ENCODE measurements around the gene RAI1.

RAI1 gene

DNA sequence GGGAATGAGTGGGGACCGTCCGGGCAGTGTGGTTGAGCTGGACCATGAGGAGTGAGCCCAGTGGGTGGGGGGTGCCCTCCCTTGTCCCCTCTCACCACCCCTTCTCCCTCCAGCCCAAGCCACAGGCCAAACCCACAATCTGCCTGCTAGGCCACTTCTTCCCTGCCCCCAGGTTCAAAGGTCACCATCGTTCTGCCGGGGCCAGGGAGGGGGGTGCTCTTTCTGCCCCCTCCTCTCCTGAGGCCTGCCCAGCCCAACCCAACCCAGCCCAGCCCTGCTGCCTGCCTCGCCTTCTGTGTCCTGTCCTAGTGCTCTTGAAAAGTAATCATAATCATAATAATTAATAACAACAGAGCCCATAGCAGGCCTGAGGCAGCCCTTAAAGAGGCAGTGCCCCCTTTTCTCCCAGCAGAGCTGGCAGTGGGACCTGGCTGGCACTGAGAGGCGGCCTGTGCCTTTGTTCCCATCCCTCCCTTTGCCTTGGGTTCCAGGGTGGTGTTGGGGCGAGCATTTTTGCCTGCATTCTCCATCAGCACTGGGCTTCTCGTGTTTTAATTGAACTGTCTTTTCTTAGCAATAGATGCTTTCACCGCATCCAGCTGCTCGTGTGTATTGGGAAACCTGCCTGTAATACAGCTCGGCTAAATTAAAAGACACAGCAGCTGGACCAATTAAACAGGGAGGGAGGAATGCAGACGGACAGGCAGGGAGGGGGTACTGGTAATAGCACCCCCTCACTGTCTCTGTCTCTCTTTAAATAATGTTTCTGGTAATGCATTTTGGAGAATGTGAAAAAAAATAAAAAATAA, 108.8 kb downstream of the RAI1 start:
- no peak for DNase-seq

DNA sequence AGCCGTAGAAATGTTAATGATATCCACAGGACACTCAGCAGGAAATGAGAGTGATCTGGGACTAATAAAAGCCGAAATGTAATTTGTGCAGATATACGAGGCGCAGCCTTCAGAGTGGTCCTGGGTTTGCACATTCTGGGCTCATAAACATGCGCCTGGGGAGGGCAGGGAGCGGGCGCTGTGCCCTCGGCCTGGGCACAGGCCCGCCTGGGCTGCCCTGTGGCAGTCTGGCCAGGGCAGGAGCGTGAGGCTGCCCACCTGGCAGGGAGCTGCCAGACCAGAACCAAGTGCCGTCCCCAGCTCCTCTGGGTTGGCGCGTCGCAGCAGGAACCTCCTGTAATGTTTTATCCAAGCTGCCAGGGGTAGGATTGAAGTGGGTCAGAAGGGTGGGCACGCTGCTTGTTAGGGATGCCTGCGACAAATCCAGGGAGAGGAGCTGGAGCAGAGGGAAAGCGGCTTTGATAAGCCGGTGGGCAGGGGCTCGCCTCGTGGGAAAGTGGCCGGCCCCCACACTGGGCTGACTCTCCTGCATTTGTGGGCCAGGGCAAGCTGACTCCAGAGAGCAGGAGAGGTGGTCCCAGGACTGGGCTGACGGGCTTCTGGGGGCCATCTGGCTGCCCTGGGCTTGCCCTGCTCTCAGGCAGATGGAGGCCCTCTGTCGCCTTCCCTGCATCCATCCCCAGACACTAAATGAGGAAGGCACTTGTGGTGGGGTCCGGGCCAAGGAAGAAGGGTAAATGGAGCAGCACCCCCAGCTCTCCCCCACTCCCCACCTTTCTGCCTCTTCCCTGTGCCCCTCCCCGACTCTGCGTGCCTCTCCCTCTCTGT, 109.6 kb downstream of the RAI1 start:
- peak; percentile 46 for DNase-seq

DNA sequence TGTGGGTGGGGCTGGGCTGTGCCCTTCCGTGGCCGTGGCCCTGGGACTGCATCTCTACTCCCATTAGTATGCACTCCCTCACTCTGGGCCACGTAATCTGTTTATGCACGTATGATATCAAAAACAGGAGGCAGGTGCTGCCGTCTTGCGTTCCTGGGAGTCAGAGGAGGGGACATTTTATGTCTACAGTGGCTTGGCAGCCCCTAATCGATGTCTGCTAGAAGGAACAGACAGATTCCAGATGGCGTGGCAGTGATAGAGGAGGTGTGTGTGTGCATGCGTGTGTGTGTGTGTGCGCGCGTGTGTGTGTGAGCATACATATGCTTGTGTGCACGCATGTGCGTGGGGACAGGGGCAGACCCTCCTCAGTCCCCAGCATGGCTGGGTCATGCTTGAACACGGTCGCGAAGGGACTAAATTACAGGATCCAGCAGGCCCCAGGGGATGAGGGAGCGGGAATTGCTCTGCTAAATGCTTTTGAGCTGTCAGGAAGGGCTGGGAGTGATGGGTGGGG, 110.8 kb downstream of the RAI1 start:
- DNase-seq: no peak

DNA sequence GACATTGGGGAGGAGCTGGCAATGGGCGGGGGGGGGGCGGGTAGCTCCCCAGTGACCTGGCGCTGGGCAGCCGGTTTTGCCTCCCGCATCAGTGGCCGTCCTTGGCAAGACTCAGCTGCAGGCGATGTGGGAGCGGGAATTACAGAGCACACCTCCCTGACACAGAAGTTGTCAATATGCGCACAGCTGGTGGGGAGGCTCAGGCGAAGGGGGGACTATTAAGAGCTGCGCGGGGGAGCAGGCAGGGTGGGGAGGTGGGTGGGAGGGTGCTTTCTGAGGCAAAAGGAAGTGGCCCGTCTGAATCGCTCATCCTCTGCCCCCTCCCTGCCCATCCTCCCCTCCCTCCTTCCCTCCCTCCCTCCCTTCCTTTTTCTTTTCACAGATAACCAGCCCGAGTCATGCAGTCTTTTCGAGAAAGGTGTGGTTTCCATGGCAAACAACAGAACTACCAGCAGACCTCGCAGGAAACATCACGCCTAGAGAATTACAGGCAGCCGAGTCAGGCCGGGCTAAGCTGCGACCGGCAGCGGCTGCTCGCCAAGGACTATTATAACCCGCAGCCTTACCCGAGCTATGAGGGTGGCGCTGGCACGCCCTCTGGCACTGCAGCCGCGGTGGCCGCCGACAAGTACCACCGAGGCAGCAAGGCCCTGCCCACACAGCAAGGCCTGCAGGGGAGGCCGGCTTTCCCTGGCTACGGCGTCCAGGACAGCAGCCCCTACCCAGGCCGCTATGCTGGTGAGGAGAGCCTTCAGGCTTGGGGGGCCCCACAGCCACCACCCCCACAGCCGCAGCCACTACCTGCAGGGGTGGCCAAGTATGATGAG, 111.5 kb downstream of the RAI1 start:
- DNase-seq: peak; percentile 14

- DNase-seq: no peak
These were observed 112.3 kb downstream of the RAI1 start for GRCh38 chr17:17793378-17794214.

DNA sequence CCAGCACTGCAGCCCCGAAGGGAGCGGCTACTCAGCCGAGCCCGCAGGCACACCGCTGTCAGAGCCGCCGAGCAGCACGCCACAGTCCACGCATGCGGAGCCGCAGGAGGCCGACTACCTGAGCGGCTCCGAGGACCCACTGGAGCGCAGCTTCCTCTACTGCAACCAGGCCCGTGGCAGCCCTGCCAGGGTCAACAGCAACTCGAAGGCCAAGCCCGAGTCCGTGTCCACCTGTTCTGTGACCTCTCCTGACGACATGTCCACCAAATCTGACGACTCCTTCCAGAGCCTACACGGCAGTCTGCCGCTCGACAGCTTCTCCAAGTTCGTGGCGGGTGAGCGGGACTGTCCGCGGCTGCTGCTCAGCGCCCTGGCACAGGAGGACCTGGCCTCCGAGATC, 113.1 kb downstream of the RAI1 start:
- DNase-seq: no peak

DNA sequence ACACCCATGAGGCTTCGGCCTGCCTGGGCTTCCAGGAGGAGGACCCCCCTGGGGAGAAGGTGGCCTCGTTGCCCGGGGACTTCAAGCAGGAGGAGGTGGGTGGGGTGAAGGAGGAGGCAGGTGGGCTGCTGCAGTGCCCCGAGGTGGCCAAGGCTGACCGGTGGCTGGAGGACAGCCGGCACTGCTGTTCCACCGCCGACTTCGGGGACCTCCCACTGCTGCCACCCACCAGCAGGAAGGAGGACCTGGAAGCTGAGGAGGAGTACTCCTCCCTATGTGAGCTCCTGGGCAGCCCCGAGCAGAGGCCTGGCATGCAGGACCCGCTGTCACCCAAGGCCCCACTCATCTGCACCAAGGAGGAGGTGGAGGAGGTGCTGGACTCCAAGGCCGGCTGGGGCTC, 114.0 kb downstream of the RAI1 start:
- DNase-seq: no peak

- no peak for DNase-seq
These were observed 114.9 kb downstream of the RAI1 start for GRCh38 chr17:17795946-17796786.

DNA sequence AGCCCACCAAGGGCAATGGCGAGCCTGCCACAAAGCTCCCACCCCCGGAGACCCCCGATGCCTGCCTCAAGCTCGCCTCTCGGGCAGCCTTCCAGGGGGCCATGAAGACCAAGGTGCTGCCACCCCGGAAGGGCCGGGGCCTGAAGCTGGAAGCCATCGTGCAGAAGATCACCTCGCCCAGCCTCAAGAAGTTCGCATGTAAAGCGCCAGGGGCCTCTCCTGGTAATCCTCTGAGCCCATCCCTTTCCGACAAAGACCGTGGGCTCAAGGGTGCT, 115.5 kb downstream of the RAI1 start:
- no peak for DNase-seq

DNA sequence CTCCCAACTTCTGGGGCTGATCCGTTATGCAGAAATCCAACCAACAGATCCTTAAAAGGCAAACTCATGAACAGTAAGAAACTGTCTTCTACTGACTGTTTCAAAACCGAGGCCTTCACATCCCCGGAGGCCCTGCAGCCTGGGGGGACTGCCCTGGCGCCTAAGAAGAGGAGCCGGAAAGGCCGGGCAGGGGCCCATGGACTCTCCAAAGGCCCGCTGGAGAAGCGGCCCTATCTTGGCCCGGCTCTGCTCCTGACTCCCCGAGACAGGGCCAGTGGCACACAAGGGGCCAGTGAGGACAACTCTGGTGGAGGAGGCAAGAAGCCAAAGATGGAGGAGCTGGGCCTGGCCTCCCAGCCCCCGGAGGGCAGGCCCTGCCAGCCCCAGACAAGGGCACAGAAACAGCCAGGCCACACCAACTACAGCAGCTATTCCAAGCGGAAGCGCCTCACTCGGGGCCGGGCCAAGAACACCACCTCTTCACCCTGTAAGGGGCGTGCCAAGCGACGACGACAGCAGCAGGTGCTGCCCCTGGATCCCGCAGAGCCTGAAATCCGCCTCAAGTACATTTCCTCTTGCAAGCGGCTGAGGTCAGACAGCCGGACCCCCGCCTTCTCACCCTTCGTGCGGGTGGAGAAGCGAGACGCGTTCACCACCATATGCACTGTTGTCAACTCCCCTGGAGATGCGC, 116.0 kb downstream of the RAI1 start:
- DNase-seq: no peak

- DNase-seq: no peak
These were observed 116.8 kb downstream of the RAI1 start for GRCh38 chr17:17798010-17798556.

DNA sequence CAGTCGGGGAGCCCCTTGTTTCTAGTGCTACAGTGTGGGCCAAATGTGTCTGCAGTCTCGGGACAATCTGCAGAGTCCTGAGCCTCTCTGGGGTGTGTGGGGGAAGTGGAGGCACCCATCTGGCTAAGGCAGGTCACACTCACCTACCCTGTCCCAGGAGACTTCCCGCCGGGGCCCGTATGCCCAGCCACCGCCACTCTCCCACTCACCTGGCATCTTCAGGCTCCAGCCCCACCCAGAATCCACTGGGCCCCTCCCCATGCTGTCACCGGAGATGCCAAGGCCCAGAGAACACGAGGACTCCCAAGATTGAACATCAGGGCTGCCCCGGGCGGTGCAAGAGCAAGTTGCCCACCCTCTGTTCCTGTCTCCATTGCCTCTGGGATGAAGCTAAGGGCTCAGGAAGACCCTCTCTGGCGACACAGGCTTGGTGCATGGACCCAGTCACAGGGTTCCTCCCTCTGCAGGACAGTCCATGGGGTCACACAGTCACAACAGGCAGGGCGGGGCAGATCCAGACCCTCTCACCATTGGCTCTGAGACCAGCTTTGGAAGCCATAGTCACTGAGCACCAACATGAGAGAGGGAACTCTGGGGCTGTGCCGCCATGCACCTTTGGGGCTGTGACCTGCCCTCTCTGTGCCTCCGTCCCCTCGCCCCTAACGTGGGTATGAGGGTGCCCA, 117.5 kb downstream of the RAI1 start:
- no peak for DNase-seq

DNA sequence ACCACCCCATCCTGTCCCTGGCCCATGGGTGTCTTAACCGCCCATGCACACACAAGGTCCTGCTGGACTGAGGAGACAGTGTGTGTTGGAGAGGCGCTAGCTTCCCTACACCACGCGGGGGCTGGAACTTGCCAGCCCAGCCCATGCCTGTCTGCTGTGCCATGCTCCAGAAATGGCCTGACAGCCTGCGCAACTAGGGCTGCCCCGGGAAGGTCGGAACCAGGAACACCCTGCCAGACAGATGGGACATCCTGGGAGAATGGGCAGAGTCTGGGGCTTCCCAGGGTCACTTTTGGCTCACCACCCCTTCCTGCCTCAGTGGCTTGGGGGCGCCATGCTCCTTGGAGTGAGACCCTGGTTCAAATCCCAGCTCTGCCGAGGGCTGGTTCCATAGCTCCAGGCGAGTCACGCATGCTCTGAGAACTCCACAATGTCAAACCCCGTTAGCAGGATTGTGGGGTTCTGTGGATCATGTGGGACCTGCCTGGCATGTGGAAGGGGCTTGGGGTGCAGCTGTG, 119.3 kb downstream of the RAI1 start:
- no peak for DNase-seq

DNA sequence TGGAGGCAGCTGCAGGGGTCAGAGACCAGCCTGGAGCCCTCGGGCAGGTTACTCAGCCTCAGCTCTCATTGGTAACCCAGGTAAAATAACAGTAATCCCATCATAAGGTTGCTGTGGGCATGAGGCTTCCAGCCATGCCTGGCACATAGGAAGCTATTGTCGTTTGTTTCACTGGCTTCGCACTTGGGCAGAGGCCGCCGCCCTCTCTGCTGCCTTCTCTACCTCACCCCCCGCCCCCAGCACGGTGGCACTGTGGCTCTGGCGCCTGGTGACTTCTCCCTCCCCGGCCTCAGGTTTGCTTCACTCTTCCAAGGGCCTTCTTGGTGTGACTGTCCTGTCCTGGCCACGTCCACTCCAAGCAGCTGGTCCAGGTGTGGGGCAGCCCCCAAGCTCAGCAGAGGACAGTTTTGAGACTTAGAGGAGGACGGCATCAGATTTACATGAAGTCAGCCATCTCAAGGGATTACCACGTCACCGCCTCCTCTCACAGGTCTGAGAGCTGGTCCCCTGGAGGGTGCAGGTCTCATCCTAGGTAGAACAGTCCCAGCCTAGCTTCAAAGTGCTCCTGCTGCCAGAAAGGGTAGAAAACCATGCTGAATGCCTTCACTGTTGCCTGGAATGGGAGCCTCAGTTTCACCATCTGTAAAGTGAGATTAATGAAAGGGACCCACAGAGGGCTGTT, 120.7 kb downstream of the RAI1 start:
- no peak for DNase-seq

- DNase-seq: no peak
These were observed 122.7 kb downstream of the RAI1 start for GRCh38 chr17:17804007-17804406.

DNA sequence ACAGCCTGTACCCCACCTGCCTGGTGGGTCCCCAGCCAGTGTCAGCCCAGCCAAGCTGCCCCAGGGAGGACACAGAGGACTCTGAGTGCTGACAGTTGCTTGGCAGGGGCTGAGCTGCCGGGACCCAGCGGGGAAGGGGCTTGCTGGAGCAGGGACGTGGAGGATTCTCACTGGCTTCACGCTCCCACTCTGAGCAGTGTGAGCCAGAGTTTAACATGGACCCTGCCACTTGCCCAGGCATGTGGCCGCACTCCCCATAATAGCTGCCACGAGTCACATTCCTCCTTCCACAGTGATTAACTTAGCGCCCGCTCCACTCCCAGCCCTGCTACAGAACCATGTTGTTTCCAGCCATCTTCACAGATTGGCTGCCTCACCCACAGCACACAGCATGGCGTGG, 124.3 kb downstream of the RAI1 start:
- DNase-seq: no peak

GRCh38 chr17:17806035-17806434, 124.8 kb downstream of the RAI1 start:
- DNase-seq: no peak

DNA sequence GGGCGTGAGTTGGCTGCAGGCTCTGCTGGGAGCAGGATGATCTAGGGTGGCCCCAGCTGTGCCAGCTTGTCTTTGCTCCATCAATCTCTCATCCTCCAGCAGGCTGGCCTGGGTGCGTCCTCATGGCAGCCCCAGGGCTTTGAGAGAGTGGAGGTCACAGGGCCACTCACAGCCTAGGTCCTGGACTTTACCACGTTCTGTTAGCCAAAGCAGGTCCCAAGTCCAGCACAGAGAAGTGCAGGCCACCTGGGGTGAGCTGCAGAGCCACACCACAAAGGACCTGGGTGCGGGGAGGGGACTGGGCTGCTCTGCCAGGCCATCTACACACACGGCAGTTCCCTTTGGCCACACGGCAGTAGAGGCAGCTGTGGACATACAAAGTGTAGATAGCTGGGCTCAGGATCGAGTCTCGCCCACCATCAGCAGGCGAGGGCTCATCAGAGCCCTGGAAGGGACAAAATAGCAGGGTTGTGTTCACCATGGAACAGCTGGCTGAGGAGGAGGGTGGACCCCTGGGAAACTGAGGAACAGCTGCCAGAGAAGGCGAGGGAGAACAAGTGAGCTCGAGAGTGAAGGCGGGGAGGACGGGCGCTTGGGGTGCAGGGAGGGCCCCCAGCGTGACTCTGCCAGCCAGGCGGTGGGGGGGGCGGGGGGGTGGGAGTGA, 125.5 kb downstream of the RAI1 start:
- DNase-seq: no peak

GRCh38 chr17:17807440-17807839, 126.2 kb downstream of the RAI1 start:
- no peak for DNase-seq
